Right lobe of liver (tissue), 4 donors: ENCODE measurements around the gene INHBC.

Experiments
- POLR2A ChIP-seq: fragments of 450-650 bp; IDR thresholded peaks from one replicate; pipeline ENCODE4 v1.6.1; 2017; ENCODE audit warnings: antibody characterized with exemption, mild to moderate bottlenecking
- TF ChIP-seq, protein P1 (sequence below), 4 donors: fragments of 200-600 bp in 3 of 4; fragments of 450-650 bp in 1 of 4; IDR thresholded peaks; one replicate each; pipeline versions ENCODE4 v1.5.1 to v1.8.0; 2016 to 2022; ENCODE audit warnings: antibody characterized with exemption in 4 of 4, mild to moderate bottlenecking in 2 of 4
- donor health status: DM: no; HTN: no; CAD: no.
- donor health status: DM: no; HTN: no; CAD: no.
- donor health status: DM: no; HTN: yes; CAD: no.

- TF ChIP-seq, protein P1, sequence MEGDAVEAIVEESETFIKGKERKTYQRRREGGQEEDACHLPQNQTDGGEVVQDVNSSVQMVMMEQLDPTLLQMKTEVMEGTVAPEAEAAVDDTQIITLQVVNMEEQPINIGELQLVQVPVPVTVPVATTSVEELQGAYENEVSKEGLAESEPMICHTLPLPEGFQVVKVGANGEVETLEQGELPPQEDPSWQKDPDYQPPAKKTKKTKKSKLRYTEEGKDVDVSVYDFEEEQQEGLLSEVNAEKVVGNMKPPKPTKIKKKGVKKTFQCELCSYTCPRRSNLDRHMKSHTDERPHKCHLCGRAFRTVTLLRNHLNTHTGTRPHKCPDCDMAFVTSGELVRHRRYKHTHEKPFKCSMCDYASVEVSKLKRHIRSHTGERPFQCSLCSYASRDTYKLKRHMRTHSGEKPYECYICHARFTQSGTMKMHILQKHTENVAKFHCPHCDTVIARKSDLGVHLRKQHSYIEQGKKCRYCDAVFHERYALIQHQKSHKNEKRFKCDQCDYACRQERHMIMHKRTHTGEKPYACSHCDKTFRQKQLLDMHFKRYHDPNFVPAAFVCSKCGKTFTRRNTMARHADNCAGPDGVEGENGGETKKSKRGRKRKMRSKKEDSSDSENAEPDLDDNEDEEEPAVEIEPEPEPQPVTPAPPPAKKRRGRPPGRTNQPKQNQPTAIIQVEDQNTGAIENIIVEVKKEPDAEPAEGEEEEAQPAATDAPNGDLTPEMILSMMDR (IDR thresholded peaks at IDR 0.05): no peak
- TF ChIP-seq POLR2A: peak; percentile 15
Measured at GRCh38 chr12:57435293-57435692, 709 bp downstream of the INHBC start.
